Measurements from ENCODE around the gene CFH. TPM values are rescaled to one million over a fixed set of nuclear protein-coding genes. Genes with fewer than 3 reads are reported as not detected.
"Not testable (repeated sequence)": the region's sequence is repeated elsewhere in the genome, so short reads cannot be mapped to it uniquely, and the experiment has no call there.

CFH gene
- total RNA-seq, 1 experiment from 2014 or later: 74.2 TPM

- DNase-seq (ENCODE audit: low spot score): no peak
Measured at GRCh38 chr1:196667131-196667530, 15.3 kb downstream of the CFH start.

DNA sequence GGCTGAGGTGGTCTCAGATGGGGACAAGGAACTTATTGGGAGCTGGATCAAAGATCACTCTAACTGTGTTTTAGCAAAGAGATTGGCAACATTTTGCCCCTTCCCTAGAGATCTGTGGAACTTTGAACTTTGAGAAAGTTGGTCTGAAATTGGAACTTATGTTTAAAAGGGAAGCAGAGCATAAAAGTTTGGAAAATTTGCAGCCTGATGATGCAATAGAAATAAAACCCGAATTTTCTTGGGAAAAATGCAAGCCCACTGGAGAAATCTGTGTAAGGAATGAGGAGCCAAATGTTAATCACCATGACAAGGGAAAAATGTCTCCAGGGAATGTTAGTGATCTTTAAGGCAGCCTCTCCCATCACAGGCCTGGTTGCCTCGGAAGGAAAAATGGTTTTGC is 17.2 kb downstream of the CFH start:
- no peak for DNase-seq (ENCODE audit: low spot score)

DNA sequence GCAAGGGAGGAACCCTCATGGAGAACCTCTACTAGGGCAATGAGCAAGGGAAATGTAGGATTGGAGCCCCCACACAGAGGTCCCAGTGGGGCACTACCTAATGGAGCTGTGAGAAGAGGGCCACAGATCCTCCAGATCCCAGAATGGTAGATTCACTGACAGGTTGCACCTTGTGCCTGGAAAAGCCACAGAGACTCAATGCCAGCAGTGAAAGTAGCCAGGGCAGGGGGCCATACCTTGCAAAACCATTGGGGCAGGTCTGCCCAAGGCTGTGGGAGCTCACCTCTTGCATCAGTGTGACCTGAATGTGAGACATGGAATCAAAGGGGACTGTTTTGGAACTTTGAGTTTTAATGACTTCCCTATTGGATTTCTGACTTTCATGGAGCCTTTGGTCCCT is 17.9 kb downstream of the CFH start:
- no peak for DNase-seq (ENCODE audit: low spot score)

DNA sequence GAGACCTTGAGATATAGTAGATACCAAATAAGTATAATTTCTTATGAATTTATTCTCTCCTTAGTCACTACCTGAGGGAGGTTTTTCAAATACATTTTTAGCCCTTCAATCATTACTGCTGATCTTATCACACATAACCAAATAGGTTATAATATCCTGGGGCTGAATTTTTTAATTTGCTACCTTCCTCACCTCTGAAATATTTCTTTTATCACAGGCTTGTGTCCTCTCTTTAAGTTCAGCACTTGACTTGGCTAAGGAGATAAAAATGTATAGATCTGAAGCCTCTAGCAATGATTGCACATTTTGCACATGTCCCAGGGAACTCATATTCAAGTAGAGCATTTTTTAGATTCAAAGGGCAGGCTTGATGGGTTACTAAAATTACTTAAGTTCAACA is 23.1 kb downstream of the CFH start:
- no peak for DNase-seq (ENCODE audit: low spot score)

GRCh38 chr1:196677781-196678509 is 26.1 kb downstream of the CFH start:
- DNase-seq (ENCODE audit: low spot score): no peak

DNA sequence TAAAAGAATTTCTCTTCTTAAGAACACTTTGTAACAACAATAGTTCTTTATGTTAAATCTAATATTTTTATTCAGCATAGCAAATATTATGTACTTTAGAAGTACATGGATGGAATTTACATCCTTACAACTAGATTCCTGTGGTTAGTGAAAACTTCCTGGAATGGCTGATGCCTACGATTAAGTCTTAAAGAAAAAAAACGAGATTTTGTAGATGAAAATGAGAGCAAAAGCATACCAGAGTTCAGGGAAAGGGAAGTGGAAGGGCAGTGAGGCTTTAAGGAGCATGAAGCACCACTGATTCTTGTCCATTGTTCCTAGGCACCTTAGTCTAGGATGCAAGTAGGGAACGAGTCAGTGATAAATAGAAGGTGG is 26.7 kb downstream of the CFH start:
- peak; percentile 36 for DNase-seq (ENCODE audit: low spot score)

DNA sequence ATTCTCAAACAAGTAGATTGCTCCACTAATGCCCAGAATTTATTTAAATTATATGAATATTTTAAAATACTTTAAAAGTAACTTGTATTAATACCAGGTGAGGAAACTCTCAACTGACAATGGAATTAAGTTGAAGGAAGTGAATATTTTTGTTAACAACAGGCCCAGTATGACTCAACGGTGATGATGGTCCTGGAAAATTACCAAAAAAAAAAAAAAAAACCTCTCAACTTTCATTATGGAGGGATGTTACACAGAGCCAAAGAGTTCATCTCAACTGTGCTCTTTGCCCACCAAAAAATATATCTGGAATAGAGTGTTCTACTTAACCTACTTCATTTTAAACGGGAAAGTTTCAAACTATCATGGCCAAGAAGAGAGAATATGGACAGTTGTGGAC is 28.3 kb downstream of the CFH start:
- DNase-seq (ENCODE audit: low spot score): no peak

- DNase-seq (ENCODE audit: low spot score): peak; percentile 11
Measured at GRCh38 chr1:196684476-196684875, 32.6 kb downstream of the CFH start.

GRCh38 chr1:196685506-196685905 is 33.7 kb downstream of the CFH start:
- no peak for DNase-seq (ENCODE audit: low spot score)

DNA sequence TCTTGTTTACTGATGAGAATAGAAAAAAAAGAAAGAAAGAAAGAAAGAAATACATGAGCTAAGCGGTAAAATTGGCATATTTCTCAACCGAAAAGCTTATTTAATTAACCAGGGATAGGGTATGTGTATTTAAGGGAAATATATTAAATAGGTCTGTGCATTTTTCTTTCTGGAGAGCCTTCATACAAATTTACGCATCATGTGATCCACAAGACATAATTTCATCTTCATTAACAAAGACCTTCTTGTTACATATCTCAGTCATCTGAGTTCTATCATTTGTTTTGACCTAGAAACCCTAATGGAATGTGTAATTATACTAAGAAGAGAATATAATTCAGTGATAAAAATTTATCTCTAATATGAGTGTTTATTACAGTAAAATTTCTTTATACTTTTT is 37.2 kb downstream of the CFH start:
- DNase-seq (ENCODE audit: low spot score): no peak

- DNase-seq (ENCODE audit: low spot score): no peak
Measured at GRCh38 chr1:196690582-196690981, 38.7 kb downstream of the CFH start.

GRCh38 chr1:196698993-196699392 is 47.1 kb downstream of the CFH start:
- DNase-seq (ENCODE audit: low spot score): no peak

DNA sequence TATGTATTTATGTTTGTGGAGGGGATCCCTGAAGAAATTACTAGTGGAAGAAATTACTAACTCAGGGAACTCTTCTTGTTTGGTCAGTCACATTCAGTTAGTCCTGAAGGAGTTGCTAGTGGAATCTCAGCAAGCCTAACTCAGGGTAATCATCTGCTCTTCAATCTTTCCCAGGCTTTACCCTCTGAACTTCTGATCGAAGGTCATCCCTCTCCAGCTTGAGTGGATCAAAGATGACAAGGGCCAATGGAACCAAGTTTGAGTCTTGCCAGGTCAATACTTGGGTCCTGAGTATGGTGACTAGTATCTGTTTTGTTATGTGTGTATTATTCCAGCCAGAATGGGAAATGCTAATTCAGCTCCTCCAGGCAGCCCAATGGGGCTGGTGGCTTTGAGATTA is 49.3 kb downstream of the CFH start:
- no peak for DNase-seq (ENCODE audit: low spot score)

- not testable (repeated sequence) for DNase-seq (ENCODE audit: low spot score)
Measured at GRCh38 chr1:196709892-196710291, 58.0 kb downstream of the CFH start.

GRCh38 chr1:196717868-196718267 is 66.0 kb downstream of the CFH start:
- DNase-seq (ENCODE audit: low spot score): no peak

GRCh38 chr1:196723325-196724185 is 71.7 kb downstream of the CFH start:
- DNase-seq (ENCODE audit: low spot score): peak; percentile 58

DNA sequence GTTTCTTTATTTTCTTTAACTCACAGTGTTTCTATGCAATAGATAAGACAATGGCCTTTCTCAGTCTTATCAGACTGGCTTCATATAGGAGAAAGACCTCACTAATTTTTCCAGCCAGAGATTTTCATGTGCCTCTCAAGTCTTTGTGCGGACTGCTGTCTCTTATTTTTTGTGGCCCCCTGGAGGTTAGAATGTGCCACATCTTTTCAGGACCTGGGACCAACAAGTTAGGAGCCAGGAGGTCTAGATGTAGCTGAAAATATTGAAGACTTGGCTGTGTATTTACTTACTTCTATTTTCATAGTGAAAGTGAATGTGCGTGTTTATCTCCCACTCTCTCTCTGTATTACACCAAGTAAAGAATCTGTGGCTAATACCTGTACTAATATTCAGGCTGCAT is 80.7 kb downstream of the CFH start:
- no peak for DNase-seq (ENCODE audit: low spot score)

- no peak for DNase-seq (ENCODE audit: low spot score)
Measured at GRCh38 chr1:196733091-196733970, 81.5 kb downstream of the CFH start.

- no peak for DNase-seq (ENCODE audit: low spot score)
Measured at GRCh38 chr1:196734006-196734405, 82.2 kb downstream of the CFH start.

- no peak for DNase-seq (ENCODE audit: low spot score)
Measured at GRCh38 chr1:196734460-196734859, 82.6 kb downstream of the CFH start.

- no peak for DNase-seq (ENCODE audit: low spot score)
Measured at GRCh38 chr1:196738730-196739129, 86.9 kb downstream of the CFH start.

GRCh38 chr1:196743244-196743643 is 91.4 kb downstream of the CFH start:
- DNase-seq (ENCODE audit: low spot score): peak; percentile 37
